ENCODE results near the gene SLC44A1.
A peak's percentile ranks its signal among the peaks of the same experiment; 100 is the strongest.

Gene SLC44A1

GRCh38 chr9:105403552-105404248 lies 159.2 kb downstream of the SLC44A1 start:
- Histone ChIP-seq H3K9ac (ENCODE audit: low read depth, low read length) (peak overlapping the region; percentile 42), H3K4me3 (ENCODE audit: low read depth, low read length) (peak overlapping the region; percentile 27), H3K27me3 (ENCODE audit: control insufficient read depth, insufficient read depth, low read length) (no peaks in the 10 kb centered on the region), H3K9me3 (ENCODE audit: control insufficient read depth, insufficient read depth, low read length) (no peaks in the 10 kb centered on the region), H3K4me1 (ENCODE audit: control insufficient read depth, insufficient read depth, low read length) (peaks cover 29% of the 10 kb centered on the region), H3K36me3 (ENCODE audit: control insufficient read depth, insufficient read depth, low read length) (no peaks in the 10 kb centered on the region)

DNA sequence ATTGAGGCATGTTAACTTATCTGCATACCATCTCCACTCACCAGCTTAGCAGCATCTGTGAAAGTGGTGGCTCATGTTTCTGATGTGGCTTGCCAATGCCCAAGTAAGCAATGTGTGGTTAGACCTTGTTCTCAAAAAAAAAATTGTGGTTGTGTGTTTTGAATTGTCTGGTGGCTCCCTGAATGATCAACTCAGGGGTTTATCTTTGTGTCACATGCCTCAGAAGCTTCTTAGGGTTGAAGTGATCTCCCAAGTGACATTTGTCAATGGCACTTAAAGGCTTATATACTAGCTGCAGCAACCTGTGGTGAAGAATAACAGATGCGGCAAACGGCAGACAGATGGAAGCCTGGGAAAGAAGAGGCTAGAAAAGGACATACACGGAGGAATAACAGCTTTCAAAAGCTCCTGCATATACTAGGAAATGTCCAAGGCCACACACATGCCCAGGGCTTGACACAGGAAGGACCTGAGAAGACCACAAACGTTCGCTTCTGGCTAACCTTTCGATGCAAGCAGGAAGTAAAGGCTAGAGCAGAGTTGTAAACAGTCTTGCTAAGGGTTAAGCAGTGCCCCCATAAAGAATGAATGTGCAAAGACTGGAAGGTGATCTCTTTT lies 161.2 kb downstream of the SLC44A1 start:
- Histone ChIP-seq H3K9me3 (ENCODE audit: control insufficient read depth, insufficient read depth, low read length) (no peaks in the 10 kb centered on the region), H3K9ac (ENCODE audit: low read depth, low read length) (no peak overlapping the region), H3K4me1 (ENCODE audit: control insufficient read depth, insufficient read depth, low read length) (peaks cover 25% of the 10 kb centered on the region), H3K4me3 (ENCODE audit: low read depth, low read length) (no peak overlapping the region), H3K27me3 (ENCODE audit: control insufficient read depth, insufficient read depth, low read length) (no peaks in the 10 kb centered on the region), H3K36me3 (ENCODE audit: control insufficient read depth, insufficient read depth, low read length) (no peaks in the 10 kb centered on the region)

DNA sequence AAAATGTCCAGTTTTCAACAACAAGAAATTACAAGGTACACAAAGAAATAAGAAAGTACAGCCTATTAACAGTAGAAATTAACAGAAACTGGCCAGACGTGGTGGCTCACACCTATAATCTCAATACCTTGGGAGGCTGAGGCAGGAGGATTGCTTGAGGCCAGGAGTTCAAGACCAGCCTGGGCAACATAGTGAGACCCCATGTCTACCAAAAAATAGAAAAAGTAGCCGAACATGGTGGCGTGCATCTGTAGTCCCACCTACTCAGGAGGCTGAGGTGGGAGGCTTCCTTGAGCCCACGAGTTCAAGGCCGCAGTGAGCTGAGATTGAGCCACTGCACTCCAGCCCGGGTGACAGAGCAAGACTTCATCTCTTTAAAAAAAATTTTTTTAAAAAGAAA lies 161.9 kb downstream of the SLC44A1 start:
- Histone ChIP-seq H3K9ac (ENCODE audit: low read depth, low read length) (no peak overlapping the region), H3K9me3 (ENCODE audit: control insufficient read depth, insufficient read depth, low read length) (no peaks in the 10 kb centered on the region), H3K36me3 (ENCODE audit: control insufficient read depth, insufficient read depth, low read length) (no peaks in the 10 kb centered on the region), H3K4me1 (ENCODE audit: control insufficient read depth, insufficient read depth, low read length) (peaks cover 25% of the 10 kb centered on the region), H3K4me3 (ENCODE audit: low read depth, low read length) (no peak overlapping the region), H3K27me3 (ENCODE audit: control insufficient read depth, insufficient read depth, low read length) (no peaks in the 10 kb centered on the region)

DNA sequence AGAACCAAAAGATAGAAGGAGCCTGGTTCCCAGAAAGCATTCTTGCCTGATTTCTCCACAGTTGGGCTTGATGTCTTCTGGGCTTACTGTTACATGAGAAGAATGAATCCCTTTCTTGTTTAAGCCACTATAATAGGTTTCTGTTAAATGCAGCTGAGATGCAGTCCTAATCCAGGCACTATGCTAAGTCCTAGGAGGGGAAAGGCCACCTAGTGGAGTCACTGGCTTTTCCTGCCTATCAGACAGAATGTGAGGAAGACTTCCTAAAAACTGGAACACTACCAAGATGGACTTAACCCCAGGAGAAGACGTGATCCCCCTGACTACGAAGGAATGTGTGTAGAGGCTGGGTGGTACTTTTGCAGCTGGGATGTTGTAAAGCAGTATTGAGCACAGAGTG lies 169.1 kb downstream of the SLC44A1 start:
- Histone ChIP-seq H3K9ac (ENCODE audit: low read depth, low read length) (no peak overlapping the region), H3K4me3 (ENCODE audit: low read depth, low read length) (no peak overlapping the region), H3K9me3 (ENCODE audit: control insufficient read depth, insufficient read depth, low read length) (no peaks in the 10 kb centered on the region), H3K27me3 (ENCODE audit: control insufficient read depth, insufficient read depth, low read length) (no peaks in the 10 kb centered on the region), H3K4me1 (ENCODE audit: control insufficient read depth, insufficient read depth, low read length) (peaks cover 4% of the 10 kb centered on the region), H3K36me3 (ENCODE audit: control insufficient read depth, insufficient read depth, low read length) (no peaks in the 10 kb centered on the region)

- Histone ChIP-seq H3K36me3 (ENCODE audit: control insufficient read depth, insufficient read depth, low read length) (no peaks in the 10 kb centered on the region), H3K9ac (ENCODE audit: low read depth, low read length) (no peak overlapping the region), H3K4me1 (ENCODE audit: control insufficient read depth, insufficient read depth, low read length) (peaks cover 4% of the 10 kb centered on the region), H3K4me3 (ENCODE audit: low read depth, low read length) (peak overlapping the region; percentile 24), H3K9me3 (ENCODE audit: control insufficient read depth, insufficient read depth, low read length) (no peaks in the 10 kb centered on the region), H3K27me3 (ENCODE audit: control insufficient read depth, insufficient read depth, low read length) (no peaks in the 10 kb centered on the region)
Observed at GRCh38 chr9:105414947-105415661, 170.7 kb downstream of the SLC44A1 start.

DNA sequence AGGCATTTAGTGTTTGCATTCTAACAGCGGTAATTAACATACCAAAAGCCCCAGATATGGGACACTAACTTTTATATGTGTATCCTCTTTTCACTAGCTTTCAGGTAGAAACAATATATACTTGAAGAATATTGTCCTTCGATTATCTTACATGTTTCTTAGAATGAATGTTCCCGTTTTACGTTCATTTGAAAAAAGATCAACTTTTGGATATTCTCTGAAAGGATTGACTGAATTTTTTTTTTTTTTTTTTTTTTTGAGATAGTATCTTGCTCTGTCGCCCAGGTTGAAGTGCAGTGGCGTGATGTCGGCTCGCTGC lies 171.2 kb downstream of the SLC44A1 start:
- Histone ChIP-seq H3K4me3 (ENCODE audit: low read depth, low read length) (no peak overlapping the region), H3K36me3 (ENCODE audit: control insufficient read depth, insufficient read depth, low read length) (no peaks in the 10 kb centered on the region), H3K9me3 (ENCODE audit: control insufficient read depth, insufficient read depth, low read length) (no peaks in the 10 kb centered on the region), H3K4me1 (ENCODE audit: control insufficient read depth, insufficient read depth, low read length) (peaks cover 4% of the 10 kb centered on the region), H3K27me3 (ENCODE audit: control insufficient read depth, insufficient read depth, low read length) (no peaks in the 10 kb centered on the region), H3K9ac (ENCODE audit: low read depth, low read length) (no peak overlapping the region)

GRCh38 chr9:105416840-105417239 lies 172.4 kb downstream of the SLC44A1 start:
- no peak overlapping the region for H3K9ac ChIP-seq (ENCODE audit: low read depth, low read length)

GRCh38 chr9:105418588-105419500 lies 174.4 kb downstream of the SLC44A1 start:
- Histone ChIP-seq H3K36me3 (ENCODE audit: control insufficient read depth, insufficient read depth, low read length) (no peaks in the 10 kb centered on the region), H3K4me1 (ENCODE audit: control insufficient read depth, insufficient read depth, low read length) (peaks cover 4% of the 10 kb centered on the region), H3K9ac (ENCODE audit: low read depth, low read length) (no peak overlapping the region), H3K9me3 (ENCODE audit: control insufficient read depth, insufficient read depth, low read length) (no peaks in the 10 kb centered on the region), H3K4me3 (ENCODE audit: low read depth, low read length) (no peak overlapping the region), H3K27me3 (ENCODE audit: control insufficient read depth, insufficient read depth, low read length) (no peaks in the 10 kb centered on the region)

More at GRCh38 chr9:105416840-105417239, 172.4 kb downstream of the SLC44A1 start:
- H3K36me3 ChIP-seq (ENCODE audit: control insufficient read depth, insufficient read depth, low read length) = no peaks in the 10 kb centered on the region
- H3K4me1 ChIP-seq (ENCODE audit: control insufficient read depth, insufficient read depth, low read length) = peaks cover 4% of the 10 kb centered on the region
- H3K27me3 ChIP-seq (ENCODE audit: control insufficient read depth, insufficient read depth, low read length) = no peaks in the 10 kb centered on the region
- H3K9me3 ChIP-seq (ENCODE audit: control insufficient read depth, insufficient read depth, low read length) = no peaks in the 10 kb centered on the region
- no peak overlapping the region for H3K4me3 ChIP-seq (ENCODE audit: low read depth, low read length)

- Histone ChIP-seq H3K4me1 (ENCODE audit: control insufficient read depth, insufficient read depth, low read length) (peaks cover under 1% of the 10 kb centered on the region), H3K27me3 (ENCODE audit: control insufficient read depth, insufficient read depth, low read length) (no peaks in the 10 kb centered on the region), H3K9me3 (ENCODE audit: control insufficient read depth, insufficient read depth, low read length) (no peaks in the 10 kb centered on the region), H3K9ac (ENCODE audit: low read depth, low read length) (no peak overlapping the region), H3K36me3 (ENCODE audit: control insufficient read depth, insufficient read depth, low read length) (no peaks in the 10 kb centered on the region), H3K4me3 (ENCODE audit: low read depth, low read length) (no peak overlapping the region)
Observed at GRCh38 chr9:105419816-105420597, 175.6 kb downstream of the SLC44A1 start.

- Histone ChIP-seq H3K9ac (ENCODE audit: low read depth, low read length) (no peak overlapping the region), H3K4me1 (ENCODE audit: control insufficient read depth, insufficient read depth, low read length) (no peaks in the 10 kb centered on the region), H3K9me3 (ENCODE audit: control insufficient read depth, insufficient read depth, low read length) (no peaks in the 10 kb centered on the region), H3K27me3 (ENCODE audit: control insufficient read depth, insufficient read depth, low read length) (no peaks in the 10 kb centered on the region), H3K36me3 (ENCODE audit: control insufficient read depth, insufficient read depth, low read length) (no peaks in the 10 kb centered on the region), H3K4me3 (ENCODE audit: low read depth, low read length) (no peak overlapping the region)
Observed at GRCh38 chr9:105421154-105421553, 176.7 kb downstream of the SLC44A1 start.

- Histone ChIP-seq H3K9ac (ENCODE audit: low read depth, low read length) (no peak overlapping the region), H3K36me3 (ENCODE audit: control insufficient read depth, insufficient read depth, low read length) (no peaks in the 10 kb centered on the region), H3K27me3 (ENCODE audit: control insufficient read depth, insufficient read depth, low read length) (no peaks in the 10 kb centered on the region), H3K4me3 (ENCODE audit: low read depth, low read length) (no peak overlapping the region), H3K9me3 (ENCODE audit: control insufficient read depth, insufficient read depth, low read length) (no peaks in the 10 kb centered on the region), H3K4me1 (ENCODE audit: control insufficient read depth, insufficient read depth, low read length) (no peaks in the 10 kb centered on the region)
Observed at GRCh38 chr9:105421864-105422263, 177.4 kb downstream of the SLC44A1 start.
